ENCODE data around the gene PTPRK. TPM values are rescaled to one million over a fixed set of nuclear protein-coding genes. Genes with fewer than 3 reads are reported as not detected.

The PTPRK gene
- total RNA-seq, 4 donors from 2014 or later = 10.3 to 36.0 (median 20.5) TPM

GRCh38 chr6:128259029-128259724 is 261.2 kb downstream of the PTPRK start:
- WGBS, 2 donors = 40 to 51% methylated on average over 2 of the region's 2 CpGs

GRCh38 chr6:128256095-128256494 is 264.3 kb downstream of the PTPRK start:
- intact Hi-C loops (cut with DNase I) = no loop called here

More at GRCh38 chr6:128259029-128259724, 261.2 kb downstream of the PTPRK start:
- no peak for DNase-seq
- Histone ChIP-seq H3K27ac (no peak overlapping the region), H3K36me3 (no peaks in the 10 kb centered on the region), H3K27me3 (no peaks in the 10 kb centered on the region), H3K4me1 (no peaks in the 10 kb centered on the region), H3K4me3 (peak overlapping the region in 1 of 4 donors; percentile 16), H3K9me3 (no peaks in the 10 kb centered on the region)
- intact Hi-C loops (cut with DNase I) = no loop called here
- TF ChIP-seq CTCF (IDR thresholded peaks at IDR 0.05) (no peak), POLR2A (IDR thresholded peaks at IDR 0.05) (no peak)

GRCh38 chr6:128252341-128253176 is 267.8 kb downstream of the PTPRK start:
- intact Hi-C loops (cut with DNase I) = no loop called here
- H3K27me3 ChIP-seq = no peaks in the 10 kb centered on the region
- no peaks in the 10 kb centered on the region for H3K4me1 ChIP-seq
- H3K4me3 ChIP-seq = no peak overlapping the region
- DNase-seq = no peak
- H3K36me3 ChIP-seq = no peaks in the 10 kb centered on the region
- TF ChIP-seq POLR2A (IDR thresholded peaks at IDR 0.05) (no peak), CTCF (IDR thresholded peaks at IDR 0.05) (no peak)
- H3K27ac ChIP-seq = no peak overlapping the region
- no peaks in the 10 kb centered on the region for H3K9me3 ChIP-seq
- WGBS, 2 donors = 79 to 83% methylated on average over 4 of the region's 4 CpGs

More at GRCh38 chr6:128256095-128256494, 264.3 kb downstream of the PTPRK start:
- H3K27ac ChIP-seq = no peak overlapping the region
- TF ChIP-seq POLR2A (IDR thresholded peaks at IDR 0.05) = no peak
- TF ChIP-seq CTCF (IDR thresholded peaks at IDR 0.05) = no peak
- H3K9me3 ChIP-seq = no peaks in the 10 kb centered on the region
- no peaks in the 10 kb centered on the region for H3K36me3 ChIP-seq
- WGBS, 2 donors = 92 to 96% methylated on average over 5 of the region's 5 CpGs
- H3K4me3 ChIP-seq = no peak overlapping the region
- H3K4me1 ChIP-seq = no peaks in the 10 kb centered on the region
- no peaks in the 10 kb centered on the region for H3K27me3 ChIP-seq
- DNase-seq = no peak

GRCh38 chr6:128251445-128252340 is 268.7 kb downstream of the PTPRK start:
- intact Hi-C loops (cut with DNase I) = no loop called here
- no peaks in the 10 kb centered on the region for H3K4me1 ChIP-seq
- H3K27me3 ChIP-seq = no peaks in the 10 kb centered on the region
- no peak overlapping the region for H3K4me3 ChIP-seq
- TF ChIP-seq CTCF (IDR thresholded peaks at IDR 0.05) = no peak
- TF ChIP-seq POLR2A (IDR thresholded peaks at IDR 0.05) = no peak
- H3K27ac ChIP-seq = no peak overlapping the region
- WGBS, 2 donors = 82 to 90% methylated on average over 4 of the region's 4 CpGs
- DNase-seq = no peak
- H3K36me3 ChIP-seq = no peaks in the 10 kb centered on the region
- H3K9me3 ChIP-seq = no peaks in the 10 kb centered on the region
